Keratinocyte (primary cell): ENCODE results near the gene SLC7A1.

Source experiments
- EZH2 ChIP-seq: IDR thresholded peaks from one replicate; pipeline ENCODE4 v1.6.1; 2012; ENCODE audit warnings: inconsistent platforms, mild to moderate bottlenecking, low read length, moderate library complexity
- TF ChIP-seq, protein P1 (sequence below), 3 experiments: IDR thresholded peaks in 1 of 3; conservative IDR thresholded peaks in 1 of 3; optimal IDR thresholded peaks in 1 of 3; 2 replicates in 2 of 3; 3 replicates in 1 of 3; pipeline versions ENCODE3 to v1.5.1; 2011; ENCODE audit warnings: low read length in 3 of 3, mild to moderate bottlenecking in 3 of 3, moderate library complexity in 2 of 3, control low read depth in 1 of 3, inconsistent platforms in 1 of 3; ENCODE audit not compliant: insufficient read depth in 2 of 3; ENCODE audit errors: extremely low read depth in 1 of 3

DNA sequence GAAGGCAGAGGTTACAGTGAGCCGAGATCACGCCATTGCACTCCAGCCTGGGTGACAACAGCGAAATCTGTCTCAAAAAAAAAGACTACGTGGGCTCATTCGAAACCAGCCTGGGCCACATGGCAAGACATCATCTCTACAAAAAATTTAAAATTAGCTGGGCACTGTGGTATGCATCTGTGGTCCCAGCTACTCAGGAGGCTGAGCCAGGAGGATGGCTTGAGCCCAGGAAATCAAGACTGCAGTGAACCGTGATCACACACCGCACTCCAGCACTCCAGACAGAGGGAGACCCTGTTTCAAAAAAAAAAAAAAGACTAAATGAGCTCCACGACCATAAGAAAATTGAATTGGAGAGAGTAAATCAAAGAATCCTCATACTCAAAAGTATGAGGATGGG is 53.1 kb downstream of the SLC7A1 start:
- TF ChIP-seq, protein P1, sequence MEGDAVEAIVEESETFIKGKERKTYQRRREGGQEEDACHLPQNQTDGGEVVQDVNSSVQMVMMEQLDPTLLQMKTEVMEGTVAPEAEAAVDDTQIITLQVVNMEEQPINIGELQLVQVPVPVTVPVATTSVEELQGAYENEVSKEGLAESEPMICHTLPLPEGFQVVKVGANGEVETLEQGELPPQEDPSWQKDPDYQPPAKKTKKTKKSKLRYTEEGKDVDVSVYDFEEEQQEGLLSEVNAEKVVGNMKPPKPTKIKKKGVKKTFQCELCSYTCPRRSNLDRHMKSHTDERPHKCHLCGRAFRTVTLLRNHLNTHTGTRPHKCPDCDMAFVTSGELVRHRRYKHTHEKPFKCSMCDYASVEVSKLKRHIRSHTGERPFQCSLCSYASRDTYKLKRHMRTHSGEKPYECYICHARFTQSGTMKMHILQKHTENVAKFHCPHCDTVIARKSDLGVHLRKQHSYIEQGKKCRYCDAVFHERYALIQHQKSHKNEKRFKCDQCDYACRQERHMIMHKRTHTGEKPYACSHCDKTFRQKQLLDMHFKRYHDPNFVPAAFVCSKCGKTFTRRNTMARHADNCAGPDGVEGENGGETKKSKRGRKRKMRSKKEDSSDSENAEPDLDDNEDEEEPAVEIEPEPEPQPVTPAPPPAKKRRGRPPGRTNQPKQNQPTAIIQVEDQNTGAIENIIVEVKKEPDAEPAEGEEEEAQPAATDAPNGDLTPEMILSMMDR (optimal IDR thresholded peaks at IDR 0.05 in 1 of 3, IDR thresholded peaks at IDR 0.05 in 1 of 3, conservative IDR thresholded peaks at IDR 0.05 in 1 of 3; ENCODE audit: extremely low read depth in 1 of 3, insufficient read depth in 2 of 3, low read length in 3 of 3): no peak
- no peak for TF ChIP-seq EZH2
